DND-41 (cell line): ENCODE data around the gene RNF215.

Source experiments
- EZH2 ChIP-seq: IDR thresholded peaks from 3 replicates; pipeline ENCODE4 v1.6.1; 2012; ENCODE audit warnings: borderline replicate concordance, low read depth, mild to moderate bottlenecking, moderate library complexity, low read length, inconsistent platforms; ENCODE audit not compliant: severe bottlenecking
- TF ChIP-seq, protein P1 (sequence below): IDR thresholded peaks from 2 replicates; pipeline ENCODE4 v1.5.1; 2012; ENCODE audit warnings: borderline replicate concordance, low read length, moderate library complexity, mild to moderate bottlenecking; ENCODE audit not compliant: poor library complexity, severe bottlenecking; ENCODE audit errors: extremely low read depth

DNA sequence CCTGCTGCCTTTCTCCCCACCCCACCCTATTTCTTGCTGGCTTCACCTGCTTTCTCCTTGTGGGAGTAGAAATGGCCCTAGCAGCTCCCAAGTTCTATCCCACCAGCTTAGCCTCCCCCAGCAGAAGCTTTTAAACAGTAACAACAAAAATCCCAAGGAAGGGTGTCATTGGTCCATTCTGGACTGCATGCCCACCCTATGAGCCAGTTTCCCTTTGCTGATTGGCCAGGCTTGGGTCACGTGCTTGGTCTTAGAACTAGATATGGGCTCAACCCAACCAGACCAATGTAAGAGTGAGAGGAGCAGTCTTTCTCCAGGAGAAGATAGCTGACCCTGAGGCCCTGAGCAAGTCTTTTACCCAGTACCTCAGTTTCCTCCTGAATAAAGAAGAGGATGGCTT lies 40.7 kb upstream of the RNF215 start:
- TF ChIP-seq, protein P1, sequence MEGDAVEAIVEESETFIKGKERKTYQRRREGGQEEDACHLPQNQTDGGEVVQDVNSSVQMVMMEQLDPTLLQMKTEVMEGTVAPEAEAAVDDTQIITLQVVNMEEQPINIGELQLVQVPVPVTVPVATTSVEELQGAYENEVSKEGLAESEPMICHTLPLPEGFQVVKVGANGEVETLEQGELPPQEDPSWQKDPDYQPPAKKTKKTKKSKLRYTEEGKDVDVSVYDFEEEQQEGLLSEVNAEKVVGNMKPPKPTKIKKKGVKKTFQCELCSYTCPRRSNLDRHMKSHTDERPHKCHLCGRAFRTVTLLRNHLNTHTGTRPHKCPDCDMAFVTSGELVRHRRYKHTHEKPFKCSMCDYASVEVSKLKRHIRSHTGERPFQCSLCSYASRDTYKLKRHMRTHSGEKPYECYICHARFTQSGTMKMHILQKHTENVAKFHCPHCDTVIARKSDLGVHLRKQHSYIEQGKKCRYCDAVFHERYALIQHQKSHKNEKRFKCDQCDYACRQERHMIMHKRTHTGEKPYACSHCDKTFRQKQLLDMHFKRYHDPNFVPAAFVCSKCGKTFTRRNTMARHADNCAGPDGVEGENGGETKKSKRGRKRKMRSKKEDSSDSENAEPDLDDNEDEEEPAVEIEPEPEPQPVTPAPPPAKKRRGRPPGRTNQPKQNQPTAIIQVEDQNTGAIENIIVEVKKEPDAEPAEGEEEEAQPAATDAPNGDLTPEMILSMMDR = no peak
- no peak for TF ChIP-seq EZH2
